Pancreas (tissue), 10 donors: ENCODE measurements around the gene SUSD4. TPM values are rescaled to one million over a fixed set of nuclear protein-coding genes. Genes with fewer than 3 reads are reported as not detected.

Experiments used
- ATAC-seq, 4 donors: fragments of 200-7000 bp; cut with Tn5 transposase; one replicate each; pipeline versions ENCODE4 v1.8.0 to v1.9.1; 2020; ENCODE audit warnings: mild to moderate bottlenecking in 4 of 4, moderate library complexity in 4 of 4
- DNase-seq, 6 donors: peaks; one replicate each; pipeline ENCODE4 v3.0.0-alpha.2; 2020
- FAIRE-seq: peaks from 2 replicates; lab custom pipeline; 2012; peaks lifted over from hg19 to GRCh38; lab: Jason Lieb, UNC
- H3K27ac ChIP-seq, 4 donors: fragments of 200-600 bp; sonication (generic); 1 replicate in 3 of 4; 2 replicates in 1 of 4; pipeline versions ENCODE4 v1.5.0 to v1.8.0; 2020
- H3K27me3 ChIP-seq, 4 donors: fragments of 200-600 bp; one replicate each; pipeline ENCODE4 v1.8.0; 2021
- H3K36me3 ChIP-seq, 3 donors: fragments of 200-600 bp; sonication (generic) in 1 of 3; one replicate each; pipeline versions ENCODE4 v1.5.0 to v1.8.0; 2020 to 2021
- H3K4me1 ChIP-seq, 3 donors: fragments of 200-600 bp; one replicate each; pipeline ENCODE4 v1.8.0; 2021
- H3K4me3 ChIP-seq, 4 donors: fragments of 200-600 bp; sonication (generic) in 2 of 4; one replicate each; pipeline versions ENCODE4 v1.5.0 to v1.8.0; 2020 to 2021
- H3K9me3 ChIP-seq, 4 donors: fragments of 200-600 bp; one replicate each; pipeline ENCODE4 v1.8.0; 2021
- CTCF ChIP-seq, 4 donors: fragments of 200-600 bp; sonication (generic) in 3 of 4; IDR thresholded peaks; one replicate each; pipeline versions ENCODE4 v1.5.0 to v1.8.0; 2021; ENCODE audit warnings: antibody characterized with exemption in 4 of 4
- WGBS, 2 donors: extraction: QIAGEN DNeasy Blood & Tissue Kit; methylation state at CpG; one replicate each; pipeline ENCODE4 v1.1.7; 2013; 5-methylcytosine and 5-hydroxymethylcytosine counted together
- intact Hi-C, 3 donors: fragments of 100-400 bp; cut with DNase I; formaldehyde crosslinking; loops; one replicate each; pipeline versions ENCODE4 v1.11.1 to v1.14.2; 2022
- polyA plus RNA-seq, 2 donors: library from polyadenylated mRNA; stranded (reverse); fragments of 200-250 nt; gene quantifications; one replicate each; pipeline ENCODE4 v1.2.3, GENCODE V29; 2013
- total RNA-seq, 6 donors: library from RNA; stranded (reverse); fragmentation: NEBNext Ultra II Directional in 4 of 6; extraction: Animal tissue kit (Norgen Biotek cat#: 25700) in 4 of 6; gene quantifications; one replicate each; pipeline versions ENCODE4 v1.2.1 to v1.2.4, GENCODE V29; 2021 to 2023
- donor health status: healthy with polysubstance abuse.
- donor health status: DM: no; HTN: no; CAD: no; lungs with moderate emphysema.
- donor health status: DM: no; HTN: no; CAD: no.
- donor health status: control.
- donor health status: control.
- donor health status: Bipolar disorder and iron deficiency.
- donor health status: DM: yes; HTN: yes; CAD: no.
- donor health status: DM: no; HTN: no; CAD: no.
- donor health status: DM: no; HTN: no; CAD: no.
- donor health status: DM: yes; HTN: yes; CAD: no.

SUSD4 gene
- total and polyA plus RNA-seq, 8 donors, result 4.1 to 34.6 (median 8.8) TPM

- no peak for TF ChIP-seq CTCF (IDR thresholded peaks at IDR 0.05)
- Histone ChIP-seq H3K4me1 (peaks cover 3 to 10% (median 6%) of the 10 kb centered on the region in 3 donors), H3K36me3 (no peaks in the 10 kb centered on the region), H3K27ac (no peak overlapping the region), H3K4me3 (no peak overlapping the region), H3K9me3 (no peaks in the 10 kb centered on the region), H3K27me3 (no peaks in the 10 kb centered on the region)
- intact Hi-C loops, result no loop called here
- FAIRE-seq, result no peak
- 90 to 97% methylated on average over 4 of the region's 4 CpGs for WGBS, 2 donors
- no peak for DNase-seq
- no peak for ATAC-seq
Measured at GRCh38 chr1:223276029-223276428, 87.9 kb downstream of the SUSD4 start.

GRCh38 chr1:223273511-223273910 is 90.5 kb downstream of the SUSD4 start:
- no peaks in the 10 kb centered on the region for H3K9me3 ChIP-seq
- H3K36me3 ChIP-seq, result no peaks in the 10 kb centered on the region
- no peak for DNase-seq
- no peak for ATAC-seq
- H3K27me3 ChIP-seq, result no peaks in the 10 kb centered on the region
- WGBS, 2 donors, result 78 to 96% methylated on average over 5 of the region's 5 CpGs
- FAIRE-seq, result no peak
- no peak overlapping the region for H3K4me3 ChIP-seq
- peaks cover 3 to 20% (median 8%) of the 10 kb centered on the region in 3 donors for H3K4me1 ChIP-seq
- intact Hi-C loops, result no loop called here
- TF ChIP-seq CTCF (IDR thresholded peaks at IDR 0.05), result no peak
- no peak overlapping the region for H3K27ac ChIP-seq

- Histone ChIP-seq H3K4me1 (peaks cover 3 to 20% (median 8%) of the 10 kb centered on the region in 3 donors), H3K9me3 (no peaks in the 10 kb centered on the region), H3K27me3 (no peaks in the 10 kb centered on the region), H3K27ac (no peak overlapping the region), H3K36me3 (no peaks in the 10 kb centered on the region), H3K4me3 (no peak overlapping the region)
- ATAC-seq (peak; percentile 61 to 91 (median 80)), FAIRE-seq (no peak), DNase-seq (peak in 3 of 6 donors; percentile 11 to 42 (median 38))
- WGBS, 2 donors, result 63 to 78% methylated on average over 5 of the region's 5 CpGs
- TF ChIP-seq CTCF (IDR thresholded peaks at IDR 0.05), result no peak
- intact Hi-C loops, result no loop called here
Measured at GRCh38 chr1:223271085-223271781, 92.7 kb downstream of the SUSD4 start.

- DNase-seq (no peak), FAIRE-seq (no peak), ATAC-seq (no peak)
- intact Hi-C loops, result no loop called here
- Histone ChIP-seq H3K4me1 (peaks cover 3 to 20% (median 8%) of the 10 kb centered on the region in 3 donors), H3K4me3 (no peak overlapping the region), H3K27ac (no peak overlapping the region), H3K27me3 (no peaks in the 10 kb centered on the region), H3K36me3 (no peaks in the 10 kb centered on the region), H3K9me3 (no peaks in the 10 kb centered on the region)
- WGBS, 2 donors, result 72 to 96% methylated on average over 5 of the region's 5 CpGs
- no peak for TF ChIP-seq CTCF (IDR thresholded peaks at IDR 0.05)
Measured at GRCh38 chr1:223270155-223270554, 93.8 kb downstream of the SUSD4 start.

GRCh38 chr1:223269006-223269405 is 95.0 kb downstream of the SUSD4 start:
- DNase-seq, result no peak
- Histone ChIP-seq H3K4me1 (peaks cover 3 to 20% (median 8%) of the 10 kb centered on the region in 3 donors), H3K9me3 (no peaks in the 10 kb centered on the region), H3K27me3 (no peaks in the 10 kb centered on the region), H3K4me3 (no peak overlapping the region), H3K36me3 (no peaks in the 10 kb centered on the region), H3K27ac (no peak overlapping the region)
- WGBS, 2 donors, result 11 to 18% methylated on average over 4 of the region's 4 CpGs
- TF ChIP-seq CTCF (IDR thresholded peaks at IDR 0.05), result no peak
- no peak for FAIRE-seq
- peak in 2 of 4 donors; percentile 38 to 41 for ATAC-seq
- intact Hi-C loops, result no loop called here
